IPS DF 19.7 (cell line): ENCODE results near the gene CXCL11.
"Not testable (repeated sequence)": the region's sequence is repeated elsewhere in the genome, so short reads cannot be mapped to it uniquely, and the experiment has no call there.

ENCODE experiments used
- DNase-seq: peaks from one replicate; pipeline ENCODE4 v3.0.0-alpha.2; 2013; ENCODE audit warnings: low read depth, low spot score

Gene CXCL11

DNA sequence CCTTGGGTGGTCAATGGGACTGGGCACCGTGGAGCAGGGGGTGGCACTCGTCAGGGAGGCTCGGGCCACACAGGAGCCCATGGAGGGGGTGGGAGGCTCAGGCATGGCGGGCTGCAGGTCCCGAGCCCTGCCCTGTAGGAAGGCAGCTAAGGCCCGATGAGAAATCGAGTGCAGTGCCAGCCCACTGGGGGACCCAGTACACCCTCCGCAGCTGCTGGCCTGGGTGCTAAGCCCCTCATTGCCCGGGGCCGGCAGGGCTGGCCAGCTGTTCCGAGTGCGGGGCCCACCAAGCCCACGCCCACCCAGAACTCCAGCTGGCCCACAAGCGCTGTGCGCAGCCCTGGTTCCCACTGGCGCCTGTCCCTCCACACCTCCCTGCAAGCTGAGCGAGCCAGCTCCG, 7.4 kb upstream of the CXCL11 start:
- DNase-seq = not testable (repeated sequence)

DNA sequence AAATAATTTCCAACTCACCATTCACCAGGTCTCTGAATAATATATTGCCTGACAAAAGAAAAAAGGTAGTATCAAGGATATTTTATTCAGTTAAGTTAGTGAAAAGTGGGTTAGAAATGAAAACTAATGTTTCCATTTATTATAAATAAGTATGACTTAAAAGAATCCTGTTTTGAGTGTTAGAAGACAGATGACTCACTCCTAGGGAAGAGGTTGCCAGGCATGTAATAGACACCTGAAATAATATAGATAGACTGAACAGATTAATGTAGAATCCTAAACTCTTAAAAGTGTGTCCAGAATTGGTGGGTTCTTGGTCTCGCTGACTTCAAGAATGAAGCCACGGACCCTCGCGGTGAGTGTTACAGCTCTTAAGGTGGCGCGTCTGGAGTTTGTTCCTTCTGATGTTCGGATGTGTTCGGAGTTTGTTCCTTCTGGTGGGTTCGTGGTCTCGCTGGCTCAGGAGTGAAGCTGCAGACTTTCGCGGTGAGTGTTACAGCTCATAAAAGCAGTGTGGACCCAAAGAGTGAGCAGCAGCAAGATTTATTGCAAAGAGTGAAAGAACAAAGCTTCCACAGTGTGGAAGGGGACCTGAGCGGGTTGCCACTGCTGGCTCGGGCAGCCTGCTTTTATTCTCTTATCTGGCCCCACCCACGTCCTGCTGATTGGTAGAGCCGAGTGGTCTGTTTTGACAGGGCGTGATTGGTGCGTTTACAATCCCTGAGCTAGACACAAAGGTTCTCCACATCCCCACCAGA, 6.5 kb upstream of the CXCL11 start:
- DNase-seq = not testable (repeated sequence)

DNA sequence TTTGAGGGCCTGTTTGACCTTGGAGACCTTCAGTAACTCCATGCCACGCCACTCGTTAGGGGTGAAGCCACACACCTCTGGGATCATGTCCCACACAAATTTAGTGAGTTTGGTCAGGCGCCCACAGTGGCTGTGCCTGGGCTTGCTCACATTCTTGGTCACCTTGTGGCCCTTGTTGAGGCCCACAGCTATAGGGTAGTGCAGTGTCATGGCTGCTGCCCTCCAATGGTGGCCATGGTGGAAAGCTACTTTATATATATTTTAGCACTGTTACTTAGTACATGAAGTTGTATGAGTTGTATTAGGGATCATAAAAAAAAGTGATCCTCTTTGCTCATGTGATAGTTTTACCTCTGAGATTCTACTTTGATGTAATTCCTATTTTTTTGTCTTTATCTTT, 985 bp upstream of the CXCL11 start:
- DNase-seq = no peak

DNA sequence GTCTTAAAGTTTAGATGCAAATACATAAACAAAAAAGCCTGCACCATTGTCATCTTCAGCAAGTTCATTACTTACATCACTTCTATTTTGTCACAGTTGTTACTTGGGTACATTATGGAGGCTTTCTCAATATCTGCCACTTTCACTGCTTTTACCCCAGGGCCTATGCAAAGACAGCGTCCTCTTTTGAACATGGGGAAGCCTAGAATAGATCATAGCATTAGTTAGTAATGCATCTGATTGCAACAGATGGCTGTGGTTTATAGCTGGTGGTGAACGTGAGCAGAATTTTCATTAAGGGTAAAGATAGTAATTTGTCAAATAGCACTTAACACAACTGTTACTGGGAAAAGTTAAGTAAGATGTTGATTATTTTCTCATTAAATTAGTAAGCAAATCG, 729 bp downstream of the CXCL11 start:
- DNase-seq = no peak

DNA sequence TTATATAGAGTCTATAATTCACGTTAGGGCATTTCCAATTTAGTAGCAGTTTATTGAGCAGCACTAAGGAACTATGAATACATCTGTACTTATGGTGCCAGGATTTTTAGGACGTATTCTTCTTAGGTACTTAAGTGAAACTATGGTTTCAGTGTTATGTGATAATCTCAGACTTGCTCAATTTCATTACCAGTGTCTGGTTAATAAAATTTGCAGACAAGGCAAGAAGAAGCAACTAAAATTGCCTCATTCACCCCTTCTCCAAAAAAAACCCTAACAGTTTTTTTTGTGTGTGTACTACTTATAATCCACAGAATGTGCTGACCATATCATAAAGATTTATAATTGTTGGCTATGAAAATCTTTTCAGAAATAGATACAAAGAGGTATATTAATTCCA, 6.6 kb downstream of the CXCL11 start:
- no peak for DNase-seq

DNA sequence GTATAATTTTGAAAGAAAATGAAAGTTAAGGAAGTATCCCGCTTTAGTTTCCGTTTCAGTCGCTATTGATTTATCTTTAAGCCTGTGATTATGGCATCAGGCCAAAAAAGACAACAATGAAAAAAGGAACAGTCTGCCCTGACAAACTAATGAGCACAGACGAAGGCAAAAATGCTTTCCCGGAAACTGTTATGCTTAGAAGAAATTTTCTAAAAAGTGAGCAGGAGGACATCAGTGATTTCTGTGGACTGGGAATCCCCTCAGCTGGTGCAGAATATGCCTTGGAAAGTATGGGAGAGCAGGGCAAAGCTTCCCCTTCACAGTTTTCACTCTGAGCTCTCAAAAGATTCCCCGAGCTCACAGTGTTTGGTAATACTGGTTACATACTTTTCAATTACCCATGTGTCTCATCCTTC, 7.5 kb downstream of the CXCL11 start:
- DNase-seq = no peak

DNA sequence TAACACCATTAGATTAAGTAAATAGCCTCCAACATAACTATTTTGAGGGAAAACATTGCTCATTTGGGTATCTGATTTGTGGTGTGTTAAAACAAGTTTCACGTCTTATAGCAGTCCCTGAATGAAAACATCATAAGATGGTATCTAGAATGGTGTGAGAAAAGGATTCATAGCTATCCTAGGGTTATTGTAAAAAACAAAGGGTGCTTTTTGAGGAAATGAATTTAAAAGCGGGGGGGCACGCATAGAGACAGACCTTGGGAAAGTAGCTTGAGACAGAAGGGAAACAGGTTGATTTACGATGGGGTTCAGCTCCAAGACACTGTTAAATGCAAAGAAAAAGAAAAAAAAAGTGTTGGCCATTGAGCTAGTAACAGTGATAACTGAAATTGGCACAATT, 11.8 kb downstream of the CXCL11 start:
- no peak for DNase-seq

DNA sequence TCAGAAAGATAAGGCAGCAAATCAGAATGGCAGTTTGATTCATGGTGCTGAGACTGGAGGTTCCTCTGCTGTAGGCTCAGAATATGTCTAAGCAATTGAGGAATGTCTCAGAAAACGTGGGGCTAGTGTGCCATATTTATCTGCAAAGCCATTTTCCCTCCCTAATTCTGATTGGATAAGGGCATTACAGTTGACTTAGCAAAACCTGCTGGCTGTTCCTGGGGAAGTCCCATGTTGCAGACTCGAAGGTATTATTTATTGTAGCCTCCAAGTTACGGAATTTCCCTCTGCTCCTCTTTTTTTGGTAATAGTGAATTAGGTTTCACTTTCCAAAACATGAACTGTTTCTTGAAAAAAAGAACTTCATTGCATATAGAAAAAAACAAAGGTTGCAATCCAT, 12.5 kb downstream of the CXCL11 start, which contains the start of gene CXCL10:
Gene CXCL10 (minus strand): TSS at position 109 of the 400 bp plus-strand sequence. CDS start 66 bp downstream, at position 43.
- DNase-seq = no peak

DNA sequence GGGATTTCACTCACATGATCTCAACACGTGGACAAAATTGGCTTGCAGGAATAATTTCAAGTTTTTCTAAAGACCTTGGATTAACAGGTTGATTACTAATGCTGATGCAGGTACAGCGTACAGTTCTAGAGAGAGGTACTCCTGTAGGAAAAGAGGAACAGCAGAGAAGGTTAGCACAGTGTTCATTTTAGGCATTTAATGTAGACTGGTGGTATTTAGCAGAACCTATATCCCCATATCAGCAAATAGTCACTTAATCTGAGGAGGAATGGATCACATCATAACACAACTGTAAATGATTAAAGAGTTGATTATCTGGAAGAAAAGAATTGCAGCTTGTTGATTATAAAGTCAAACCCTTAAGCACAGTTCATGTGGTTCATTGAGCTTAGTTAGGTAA, 13.2 kb downstream of the CXCL11 start:
- no peak for DNase-seq

DNA sequence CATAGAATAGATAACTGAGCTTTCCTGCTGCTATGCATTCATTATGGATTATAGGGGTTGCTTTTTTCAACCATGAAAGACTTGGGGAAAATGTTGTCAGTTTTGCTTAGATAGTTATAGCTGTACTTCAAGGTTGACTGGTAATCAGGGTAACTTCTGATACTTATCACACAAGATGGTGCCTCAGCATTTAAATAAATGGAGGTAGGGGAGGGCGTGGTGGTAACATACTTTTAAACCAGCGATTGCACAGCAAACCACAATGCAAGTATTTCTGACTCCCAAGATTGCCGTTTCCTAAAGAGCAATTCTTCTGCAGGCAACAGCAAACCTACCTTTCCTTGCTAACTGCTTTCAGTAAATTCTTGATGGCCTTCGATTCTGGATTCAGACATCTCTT, 13.8 kb downstream of the CXCL11 start:
- DNase-seq = no peak

DNA sequence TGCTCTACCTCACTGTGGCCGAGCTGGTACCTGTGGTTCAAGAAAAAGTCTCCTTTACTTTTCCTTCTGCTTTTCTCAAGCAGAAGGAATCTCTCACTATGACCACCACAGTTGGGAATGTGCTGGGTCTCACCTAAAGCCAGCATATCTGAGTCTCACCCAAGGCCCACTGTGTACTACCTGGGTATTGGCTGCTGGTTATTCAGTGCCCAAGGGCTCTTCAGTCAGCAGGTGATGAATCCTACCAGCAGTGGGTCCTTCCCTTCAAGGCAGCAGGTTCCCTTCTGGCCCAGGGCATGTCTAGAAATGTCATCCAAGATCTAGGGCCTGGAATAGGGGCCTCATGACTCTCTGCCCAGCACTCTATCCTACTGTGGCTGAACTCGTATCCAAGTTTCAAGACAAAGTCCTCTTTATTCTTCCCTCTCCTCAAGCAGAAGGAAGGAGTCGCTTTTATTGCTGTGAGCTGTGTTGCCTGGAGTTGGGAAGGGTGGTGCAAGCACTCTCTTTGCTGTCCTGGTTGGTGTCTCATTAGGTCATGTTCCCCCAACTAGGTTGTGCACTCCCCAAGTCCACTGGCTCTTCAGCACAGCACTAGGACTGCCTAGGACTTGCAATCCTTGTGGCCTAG, 18.7 kb downstream of the CXCL11 start:
- no peak for DNase-seq

DNA sequence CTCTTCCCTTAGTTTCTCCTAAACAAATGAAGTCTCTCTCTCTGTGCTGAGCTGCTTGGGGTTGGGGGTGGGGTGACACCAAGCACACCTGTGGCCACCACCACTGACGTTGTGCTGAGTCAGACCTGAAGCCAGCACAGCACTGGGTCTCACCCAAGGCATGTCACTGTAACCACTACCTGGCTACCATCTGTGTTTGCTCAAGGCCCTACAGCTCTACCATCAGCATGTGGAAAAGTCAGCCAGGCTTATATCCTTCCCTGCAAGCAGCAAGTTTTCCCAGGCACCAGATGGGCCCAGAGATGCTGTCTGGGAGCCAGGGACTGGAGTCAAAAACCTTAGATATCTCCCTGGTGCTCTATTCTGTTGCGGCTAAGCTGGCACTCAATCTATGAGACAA, 19.5 kb downstream of the CXCL11 start:
- no peak for DNase-seq

DNA sequence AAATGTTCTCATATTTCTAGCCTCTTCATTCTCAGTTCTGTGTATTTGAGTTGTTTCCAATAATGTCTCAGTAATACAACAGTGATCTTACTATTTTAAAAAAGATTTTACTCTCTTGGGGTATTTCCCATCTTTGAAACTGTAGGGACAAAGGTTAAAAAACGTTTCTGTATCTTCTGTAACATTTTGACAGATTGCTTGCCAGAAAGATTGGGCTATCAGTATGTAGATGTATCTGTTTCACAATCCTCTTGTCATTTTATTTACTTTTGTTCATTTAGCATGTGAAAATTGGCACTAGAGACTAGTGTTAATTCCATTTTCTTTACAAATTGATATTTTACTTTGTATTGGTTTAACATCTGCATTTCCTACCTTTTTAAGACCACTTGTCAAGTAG, 22.3 kb downstream of the CXCL11 start:
- no peak for DNase-seq

DNA sequence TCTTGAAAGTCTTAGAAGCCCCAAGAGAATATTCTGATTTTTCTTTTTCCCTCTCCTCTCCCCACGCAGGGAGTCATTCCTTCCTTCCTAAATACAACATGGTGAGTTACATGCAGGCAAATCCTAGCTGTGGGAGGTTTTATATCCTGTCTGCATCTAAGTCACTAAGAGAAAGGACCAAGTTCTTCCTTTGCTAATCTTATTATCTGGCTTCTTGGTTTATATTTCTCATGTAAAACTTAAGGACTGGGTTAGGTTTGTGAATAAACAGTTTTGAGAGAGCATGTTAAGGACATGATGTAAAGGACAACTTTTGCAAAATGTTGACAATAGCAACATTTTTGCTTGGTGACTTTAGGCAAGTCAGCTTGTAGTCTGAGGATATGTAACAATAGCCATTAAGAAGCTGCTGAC, 23.5 kb downstream of the CXCL11 start:
- no peak for DNase-seq

DNA sequence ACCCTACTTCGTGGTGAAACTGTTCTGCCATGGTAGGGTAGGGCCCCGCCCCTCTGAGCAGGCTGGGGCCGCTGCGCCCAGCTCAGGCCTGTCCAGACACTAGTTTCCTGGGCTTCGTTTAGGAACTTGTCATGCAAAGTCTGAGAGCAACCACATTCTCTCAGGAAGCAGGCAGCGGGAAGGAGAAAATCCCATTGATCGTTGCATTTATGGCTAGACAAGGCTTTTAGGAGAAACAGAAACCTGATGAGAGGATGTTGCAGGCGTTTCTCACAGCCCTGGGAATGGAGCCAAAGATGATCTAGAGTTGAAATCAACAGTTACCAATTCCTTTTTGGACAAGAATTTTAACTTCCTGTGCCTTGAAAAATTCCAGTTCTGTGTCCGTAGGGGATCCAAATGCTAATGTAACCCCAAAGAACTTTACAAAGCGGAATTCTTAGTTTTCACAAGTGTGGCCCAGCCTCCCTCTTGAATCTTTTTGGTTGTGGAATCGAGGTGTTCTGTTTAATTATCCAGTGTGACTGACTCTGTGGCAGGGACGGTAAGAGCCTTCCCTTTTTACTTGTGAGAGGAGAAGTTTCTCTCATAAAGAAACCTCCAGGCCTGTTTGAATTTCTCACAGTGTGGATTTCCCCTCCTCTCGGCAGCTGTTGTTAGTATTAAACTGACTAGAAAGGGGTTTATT, 24.0 kb downstream of the CXCL11 start:
- peak; percentile 25 for DNase-seq

DNA sequence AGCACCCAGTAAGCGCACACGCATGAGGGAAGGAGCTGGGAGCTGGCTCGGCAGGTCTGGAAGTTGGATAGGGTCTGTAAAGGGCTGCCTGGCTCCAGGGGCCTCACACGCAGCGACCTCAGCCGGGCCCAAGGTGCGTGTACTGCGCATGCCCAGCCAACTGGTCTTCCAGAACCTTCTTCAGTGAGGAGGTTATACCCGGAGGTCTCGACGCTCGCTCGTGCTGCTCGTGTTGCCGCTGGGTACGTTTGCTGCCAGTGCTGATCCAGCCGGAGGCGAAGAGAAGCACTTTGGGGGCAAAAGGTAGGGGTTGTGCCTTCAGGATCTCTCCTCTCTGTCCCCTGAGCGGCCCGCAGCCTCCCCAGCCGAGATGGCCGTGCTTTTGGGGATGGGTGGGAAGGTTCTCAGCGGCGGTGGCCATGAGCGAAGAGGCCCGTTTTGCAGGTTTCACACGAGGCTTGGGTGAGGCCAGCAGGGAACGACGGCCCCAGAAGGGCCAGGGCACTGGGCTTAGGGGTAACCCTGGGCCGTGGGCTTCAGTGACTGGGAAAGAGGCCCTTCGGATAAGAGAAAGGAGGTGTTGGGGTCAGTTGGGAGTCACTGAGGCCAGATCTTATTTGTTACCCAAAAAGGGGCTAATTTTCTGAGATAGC, 24.7 kb downstream of the CXCL11 start:
- DNase-seq = no peak

DNA sequence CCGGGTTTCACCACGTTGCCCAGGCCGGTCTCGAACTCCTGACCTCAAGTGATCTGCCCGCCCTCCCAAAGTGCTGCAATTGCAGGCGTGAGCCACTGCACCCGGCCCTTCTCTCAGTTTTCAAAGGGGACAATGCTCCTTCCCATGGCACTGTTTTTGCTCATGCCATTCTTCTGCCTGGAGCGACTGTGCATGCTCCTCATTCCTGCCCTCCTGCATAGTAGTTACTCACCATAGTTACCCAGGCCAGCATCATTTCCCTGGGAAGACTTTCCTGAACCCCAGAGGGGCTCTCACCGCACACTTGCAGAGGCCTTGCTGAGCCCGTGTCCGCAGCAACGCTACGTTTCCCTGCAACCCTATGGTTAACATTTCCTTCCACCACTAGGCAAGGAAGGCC, 25.3 kb downstream of the CXCL11 start:
- DNase-seq = no peak

DNA sequence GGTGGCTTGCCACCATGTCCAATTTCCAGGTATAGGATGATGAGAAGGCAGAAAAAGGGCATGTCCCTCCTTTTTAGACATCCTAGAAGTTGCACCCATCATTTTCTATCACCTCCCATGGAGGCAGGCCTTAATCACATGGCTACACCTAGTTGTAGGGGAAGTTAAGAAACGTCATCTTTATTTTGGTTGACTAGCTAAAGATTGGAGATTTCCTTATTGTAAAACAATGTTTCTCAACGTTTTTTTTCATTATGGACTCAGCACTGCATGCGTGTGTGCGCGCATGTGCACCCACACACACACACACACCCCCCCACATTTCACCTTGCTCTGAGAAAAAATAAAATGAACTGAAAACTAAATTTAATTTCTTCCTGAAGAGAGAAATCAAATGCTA, 26.6 kb downstream of the CXCL11 start:
- no peak for DNase-seq

DNA sequence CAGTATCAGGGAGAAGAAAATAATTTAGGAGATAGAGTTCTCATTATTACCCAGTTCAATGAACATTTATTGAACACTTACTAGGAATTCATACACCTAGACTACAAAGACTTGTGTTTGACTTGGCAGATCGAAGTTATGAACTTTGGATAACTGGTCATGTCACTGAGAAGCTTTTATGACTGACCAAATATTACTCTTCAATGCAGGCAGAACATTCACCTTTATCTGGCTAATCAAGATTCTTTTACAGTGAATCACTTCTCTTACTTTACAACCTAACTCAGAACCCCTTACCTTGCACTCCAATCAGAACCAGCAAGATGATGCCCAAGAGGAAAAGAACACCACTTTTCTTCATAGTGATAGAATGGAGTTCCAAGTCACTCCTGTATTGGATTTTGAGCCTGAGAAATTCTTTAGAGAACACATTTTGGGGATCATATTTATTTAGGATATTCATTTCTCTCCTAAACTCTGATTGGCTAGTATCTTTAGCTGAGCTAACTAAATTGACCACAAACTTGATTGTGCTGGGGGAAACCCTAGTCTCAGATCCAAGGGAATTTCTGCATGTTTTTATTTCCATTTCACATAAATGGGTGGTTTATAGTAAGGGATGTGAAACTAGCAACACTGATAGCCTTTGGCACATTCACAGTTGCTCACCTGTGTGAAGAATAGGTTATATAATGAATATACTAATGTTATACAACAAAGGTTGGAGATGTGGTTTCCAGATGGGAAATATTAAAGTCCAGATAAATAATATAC, 28.6 kb downstream of the CXCL11 start, which contains the start of gene CXCL9:
Gene CXCL9 (minus strand): TSS at position 421 of the 774 bp plus-strand sequence. CDS start 60 bp downstream, at position 361.
- no peak for DNase-seq

DNA sequence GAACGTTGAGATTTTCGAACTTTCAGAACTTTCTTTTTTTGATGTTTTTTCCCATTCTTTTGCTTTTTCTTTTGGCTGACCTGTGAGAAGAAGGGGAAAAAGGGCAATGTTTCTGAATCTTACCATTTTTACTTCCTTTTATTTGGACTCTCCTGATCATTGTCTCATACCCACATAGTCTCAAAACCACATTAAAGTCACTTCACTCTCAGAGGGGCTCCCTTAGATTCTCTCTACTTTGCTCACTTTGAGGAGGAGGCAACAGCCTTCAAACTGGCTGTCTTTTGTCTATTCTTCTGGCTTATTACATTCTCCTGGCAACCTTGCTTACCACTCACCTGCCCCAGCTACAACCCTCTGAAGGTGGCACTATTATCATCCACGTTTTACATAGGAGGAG, 32.2 kb downstream of the CXCL11 start:
- DNase-seq = no peak

DNA sequence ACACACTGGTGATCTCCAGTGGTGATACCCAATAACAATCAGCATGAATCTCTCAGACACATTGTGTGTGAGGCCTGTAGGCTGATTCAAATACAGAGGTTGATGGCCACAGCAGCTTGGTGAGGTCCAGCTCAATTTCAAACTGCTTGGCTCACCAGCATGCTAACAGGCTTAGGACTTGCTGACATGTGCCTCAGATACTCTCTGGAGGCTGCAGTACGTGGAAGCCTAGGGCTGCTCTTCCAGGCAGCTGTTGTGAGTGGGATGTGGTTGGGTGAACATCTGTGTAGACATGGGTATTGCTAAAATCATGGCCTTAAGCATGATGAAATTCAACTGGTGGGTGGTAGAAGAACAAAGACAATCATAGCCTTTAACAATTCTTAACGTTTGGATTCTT, 32.8 kb downstream of the CXCL11 start:
- no peak for DNase-seq
